ENCODE measurements around the gene FADS2. TPM values are rescaled to one million over a fixed set of nuclear protein-coding genes. Genes with fewer than 3 reads are reported as not detected.

Gene FADS2
- polyA plus RNA-seq, 1 donor from 2014 or later = 145 TPM

GRCh38 chr11:61861634-61862033 lies 33.5 kb downstream of the FADS2 start:
- H3K27ac ChIP-seq (ENCODE audit: low read length) = no peak overlapping the region
- no peaks in the 10 kb centered on the region for H3F3A ChIP-seq (ENCODE audit: insufficient read depth, low read length, poor library complexity, severe bottlenecking)
- H3K27me3 ChIP-seq (ENCODE audit: insufficient read depth, low read depth, low read length) = no peaks in the 10 kb centered on the region
- H3K9me2 ChIP-seq (ENCODE audit: insufficient read depth, low read length) = no peaks in the 10 kb centered on the region
- no peak overlapping the region for H3K9ac ChIP-seq (ENCODE audit: low read length)
- no peaks in the 10 kb centered on the region for H3K9me3 ChIP-seq (ENCODE audit: low read length)
- no peaks in the 10 kb centered on the region for H4K20me1 ChIP-seq (ENCODE audit: insufficient read depth)
- H3K36me3 ChIP-seq (ENCODE audit: insufficient read depth, low read length) = peaks cover 8% of the 10 kb centered on the region
- H3K79me2 ChIP-seq (replicated peaks; ENCODE audit: insufficient read depth, low read length) = no peaks in the 10 kb centered on the region
- no peak for TF ChIP-seq CTCF (IDR thresholded peaks at IDR 0.05; ENCODE audit: poor library complexity, severe bottlenecking)
- TF ChIP-seq SMC3 (conservative IDR thresholded peaks at IDR 0.05; ENCODE audit: poor library complexity) = no peak
- TF ChIP-seq, protein P1, sequence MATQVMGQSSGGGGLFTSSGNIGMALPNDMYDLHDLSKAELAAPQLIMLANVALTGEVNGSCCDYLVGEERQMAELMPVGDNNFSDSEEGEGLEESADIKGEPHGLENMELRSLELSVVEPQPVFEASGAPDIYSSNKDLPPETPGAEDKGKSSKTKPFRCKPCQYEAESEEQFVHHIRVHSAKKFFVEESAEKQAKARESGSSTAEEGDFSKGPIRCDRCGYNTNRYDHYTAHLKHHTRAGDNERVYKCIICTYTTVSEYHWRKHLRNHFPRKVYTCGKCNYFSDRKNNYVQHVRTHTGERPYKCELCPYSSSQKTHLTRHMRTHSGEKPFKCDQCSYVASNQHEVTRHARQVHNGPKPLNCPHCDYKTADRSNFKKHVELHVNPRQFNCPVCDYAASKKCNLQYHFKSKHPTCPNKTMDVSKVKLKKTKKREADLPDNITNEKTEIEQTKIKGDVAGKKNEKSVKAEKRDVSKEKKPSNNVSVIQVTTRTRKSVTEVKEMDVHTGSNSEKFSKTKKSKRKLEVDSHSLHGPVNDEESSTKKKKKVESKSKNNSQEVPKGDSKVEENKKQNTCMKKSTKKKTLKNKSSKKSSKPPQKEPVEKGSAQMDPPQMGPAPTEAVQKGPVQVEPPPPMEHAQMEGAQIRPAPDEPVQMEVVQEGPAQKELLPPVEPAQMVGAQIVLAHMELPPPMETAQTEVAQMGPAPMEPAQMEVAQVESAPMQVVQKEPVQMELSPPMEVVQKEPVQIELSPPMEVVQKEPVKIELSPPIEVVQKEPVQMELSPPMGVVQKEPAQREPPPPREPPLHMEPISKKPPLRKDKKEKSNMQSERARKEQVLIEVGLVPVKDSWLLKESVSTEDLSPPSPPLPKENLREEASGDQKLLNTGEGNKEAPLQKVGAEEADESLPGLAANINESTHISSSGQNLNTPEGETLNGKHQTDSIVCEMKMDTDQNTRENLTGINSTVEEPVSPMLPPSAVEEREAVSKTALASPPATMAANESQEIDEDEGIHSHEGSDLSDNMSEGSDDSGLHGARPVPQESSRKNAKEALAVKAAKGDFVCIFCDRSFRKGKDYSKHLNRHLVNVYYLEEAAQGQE (IDR thresholded peaks at IDR 0.05; ENCODE audit: borderline replicate concordance) = no peak
- TF ChIP-seq EP300 (conservative IDR thresholded peaks at IDR 0.05; ENCODE audit: poor library complexity, severe bottlenecking) = no peak
- TF ChIP-seq MXI1 (conservative IDR thresholded peaks at IDR 0.05; ENCODE audit: poor library complexity, severe bottlenecking) = no peak
- TF ChIP-seq RAD21 (conservative IDR thresholded peaks at IDR 0.05) = no peak
- no peak for TF ChIP-seq TAF1 (IDR thresholded peaks at IDR 0.05; ENCODE audit: low read depth)
- no peak for TF ChIP-seq POLR2AphosphoS5 (IDR thresholded peaks at IDR 0.05)
- no peak for TF ChIP-seq EZH2 (IDR thresholded peaks at IDR 0.05; ENCODE audit: borderline replicate concordance, insufficient read depth, low read length, poor library complexity, severe bottlenecking)
- no peak overlapping the region for H2AFZ ChIP-seq (ENCODE audit: low read depth, low read length)
- H3K4me2 ChIP-seq (ENCODE audit: low read length) = no peak overlapping the region
- no peak overlapping the region for H3K4me3 ChIP-seq (ENCODE audit: low read length)

DNA sequence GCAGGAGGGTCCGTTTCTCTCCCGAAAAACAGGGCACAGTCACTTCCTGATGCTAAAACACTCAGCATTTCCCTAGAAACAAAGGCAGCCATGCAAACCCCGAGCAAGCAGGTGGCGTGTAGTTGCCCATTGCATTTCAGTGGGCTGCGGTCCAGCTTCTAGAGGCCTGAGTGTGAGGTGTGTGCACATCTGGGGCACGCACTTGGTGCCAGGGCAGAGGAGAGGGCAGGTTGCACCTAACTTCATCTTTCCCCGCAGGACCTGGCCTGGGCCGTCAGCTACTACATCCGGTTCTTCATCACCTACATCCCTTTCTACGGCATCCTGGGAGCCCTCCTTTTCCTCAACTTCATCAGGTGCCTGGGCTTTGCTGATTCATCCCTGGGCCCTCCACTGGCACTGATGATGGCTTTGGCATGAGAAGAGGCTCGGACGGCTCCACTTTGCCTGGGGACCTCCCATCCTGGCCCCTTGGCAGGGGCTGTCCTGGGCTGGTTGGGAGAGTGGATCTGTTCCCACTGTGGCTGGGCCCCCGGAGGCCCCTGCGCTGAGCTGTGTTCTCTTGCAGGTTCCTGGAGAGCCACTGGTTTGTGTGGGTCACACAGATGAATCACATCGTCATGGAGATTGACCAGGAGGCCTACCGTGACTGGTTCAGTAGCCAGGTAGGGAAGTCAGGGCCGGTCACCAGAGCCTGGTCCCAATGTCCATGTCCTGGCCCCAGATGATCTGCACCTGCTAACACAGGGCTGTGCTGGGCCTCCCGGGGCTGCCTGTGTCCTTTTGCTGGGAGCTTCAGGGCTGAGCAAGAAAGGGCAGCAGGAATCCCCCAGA lies 34.8 kb downstream of the FADS2 start:
- Histone ChIP-seq H3K9ac (ENCODE audit: low read length) (no peak overlapping the region), H3K36me3 (ENCODE audit: insufficient read depth, low read length) (peaks cover 8% of the 10 kb centered on the region), H3K4me2 (ENCODE audit: low read length) (no peak overlapping the region), H3K27me3 (ENCODE audit: insufficient read depth, low read depth, low read length) (no peaks in the 10 kb centered on the region), H3K27ac (ENCODE audit: low read length) (no peak overlapping the region), H3K9me3 (ENCODE audit: low read length) (no peaks in the 10 kb centered on the region), H4K20me1 (ENCODE audit: insufficient read depth) (no peaks in the 10 kb centered on the region), H3K79me2 (replicated peaks; ENCODE audit: insufficient read depth, low read length) (no peaks in the 10 kb centered on the region), H2AFZ (ENCODE audit: low read depth, low read length) (no peak overlapping the region), H3K9me2 (ENCODE audit: insufficient read depth, low read length) (no peaks in the 10 kb centered on the region), H3K4me3 (ENCODE audit: low read length) (no peak overlapping the region), H3F3A (ENCODE audit: insufficient read depth, low read length, poor library complexity, severe bottlenecking) (no peaks in the 10 kb centered on the region)
- TF ChIP-seq SMC3 (conservative IDR thresholded peaks at IDR 0.05; ENCODE audit: poor library complexity) = no peak
- TF ChIP-seq EP300 (conservative IDR thresholded peaks at IDR 0.05; ENCODE audit: poor library complexity, severe bottlenecking) = no peak
- no peak for TF ChIP-seq POLR2AphosphoS5 (IDR thresholded peaks at IDR 0.05)
- TF ChIP-seq, protein P1 (IDR thresholded peaks at IDR 0.05; ENCODE audit: borderline replicate concordance) = no peak
- no peak for TF ChIP-seq TAF1 (IDR thresholded peaks at IDR 0.05; ENCODE audit: low read depth)
- no peak for TF ChIP-seq EZH2 (IDR thresholded peaks at IDR 0.05; ENCODE audit: borderline replicate concordance, insufficient read depth, low read length, poor library complexity, severe bottlenecking)
- no peak for TF ChIP-seq CTCF (IDR thresholded peaks at IDR 0.05; ENCODE audit: poor library complexity, severe bottlenecking)
- TF ChIP-seq MXI1 (conservative IDR thresholded peaks at IDR 0.05; ENCODE audit: poor library complexity, severe bottlenecking) = no peak
- no peak for TF ChIP-seq RAD21 (conservative IDR thresholded peaks at IDR 0.05)
